Suprapubic skin (tissue), 4 donors: ENCODE data around the gene CBS. TPM values are rescaled to one million over a fixed set of nuclear protein-coding genes. Genes with fewer than 3 reads are reported as not detected.
"Not testable (repeated sequence)": the region's sequence is repeated elsewhere in the genome, so short reads cannot be mapped to it uniquely, and the experiment has no call there.

Experiments used
- DNase-seq, 2 donors: peaks; one replicate each; pipeline ENCODE4 v3.0.0-alpha.2; 2019; ENCODE audit warnings: low spot score in 2 of 2
- H3K27ac ChIP-seq: fragments of 200-600 bp; sonication (generic); one replicate; pipeline ENCODE4 v1.5.1; 2019
- H3K27me3 ChIP-seq: fragments of 200-600 bp; sonication (generic); one replicate; pipeline ENCODE4 v1.5.1; 2019
- H3K36me3 ChIP-seq: fragments of 200-600 bp; sonication (generic); one replicate; pipeline ENCODE4 v1.5.1; 2019
- H3K4me1 ChIP-seq: fragments of 200-600 bp; sonication (generic); one replicate; pipeline ENCODE4 v1.5.1; 2019
- H3K4me3 ChIP-seq: fragments of 200-600 bp; sonication (generic); one replicate; pipeline ENCODE4 v1.5.1; 2019; ENCODE audit warnings: mild to moderate bottlenecking
- H3K9me3 ChIP-seq: fragments of 200-600 bp; sonication (generic); one replicate; pipeline ENCODE4 v1.5.1; 2019
- EP300 ChIP-seq: sonication (generic); formaldehyde crosslinking; IDR thresholded peaks from one replicate; pipeline ENCODE4 v1.6.1; 2017; ENCODE audit warnings: antibody characterized with exemption
- POLR2A ChIP-seq, 2 donors: fragments of 450-650 bp; IDR thresholded peaks; one replicate each; pipeline ENCODE4 v1.6.1; 2017; ENCODE audit warnings: antibody characterized with exemption in 2 of 2, mild to moderate bottlenecking in 2 of 2, moderate library complexity in 2 of 2
- POLR2AphosphoS5 ChIP-seq, 3 donors: sonication (generic); formaldehyde crosslinking; IDR thresholded peaks; one replicate each; pipeline ENCODE4 v1.6.1; 2017; ENCODE audit warnings: antibody characterized with exemption in 3 of 3
- WGBS: methylation state at CpG from one replicate; pipeline ENCODE4 v1.1.5; 2018; 5-methylcytosine and 5-hydroxymethylcytosine counted together
- total RNA-seq, 4 donors: library from RNA; depleted of rRNA; stranded (reverse); fragments of >200 nt; gene quantifications; one replicate each; pipeline ENCODE4 v1.1.0, GENCODE V29; 2016
- TF ChIP-seq, protein P1 (sequence below), 2 donors: fragments of 200-600 bp in 1 of 2; fragments of 450-650 bp in 1 of 2; sonication (generic) in 1 of 2; IDR thresholded peaks; one replicate each; pipeline ENCODE4 v1.5.1; 2016 to 2019; ENCODE audit warnings: antibody characterized with exemption in 2 of 2, mild to moderate bottlenecking in 1 of 2, moderate library complexity in 1 of 2

Gene CBS
- total RNA-seq, 4 donors from 2014 or later, result 3.3 to 7.1 (median 6.1) TPM

DNA sequence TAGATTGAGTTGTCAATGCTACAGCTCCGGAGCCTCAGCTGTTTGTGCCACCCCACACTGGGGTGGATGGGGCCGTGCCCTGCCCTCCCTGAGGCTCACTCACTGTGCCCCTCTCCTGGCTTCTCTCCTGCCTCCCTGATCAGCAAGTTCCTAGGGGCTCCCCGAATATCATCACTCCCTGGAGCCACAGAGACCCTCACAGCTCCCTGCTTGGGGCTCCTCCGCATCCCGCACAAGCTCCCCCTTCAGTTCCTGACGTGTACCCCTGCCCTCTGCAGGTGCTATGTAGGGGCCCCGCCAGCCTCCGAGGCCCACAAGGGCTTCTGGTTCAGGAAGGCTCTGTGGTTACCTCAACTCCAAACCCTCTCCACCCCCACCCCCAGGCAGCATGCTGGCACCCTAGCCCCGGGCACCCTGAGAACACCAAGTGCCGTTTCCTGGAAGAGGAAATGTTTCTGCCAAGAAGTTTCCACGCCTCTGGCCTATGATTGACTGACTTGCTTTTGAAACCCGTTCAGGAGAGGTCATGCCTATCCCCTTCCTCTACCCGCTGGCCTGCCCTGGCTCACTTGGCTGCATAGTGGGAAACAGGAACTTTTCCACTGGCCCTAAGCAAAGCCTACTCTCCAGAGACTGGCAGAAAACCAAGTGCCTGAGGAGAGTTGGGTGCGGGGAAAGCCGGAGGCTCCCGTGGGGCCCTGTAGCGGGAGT is 30.3 kb downstream of the CBS start:
- DNase-seq, H3K4me3 ChIP-seq, H3K9me3 ChIP-seq, H3K27ac ChIP-seq, H3K27me3 ChIP-seq, H3K36me3 ChIP-seq, H3K4me1 ChIP-seq: not testable (repeated sequence)
- WGBS, result no CpG with 5 or more reads among the region's 17 CpGs

DNA sequence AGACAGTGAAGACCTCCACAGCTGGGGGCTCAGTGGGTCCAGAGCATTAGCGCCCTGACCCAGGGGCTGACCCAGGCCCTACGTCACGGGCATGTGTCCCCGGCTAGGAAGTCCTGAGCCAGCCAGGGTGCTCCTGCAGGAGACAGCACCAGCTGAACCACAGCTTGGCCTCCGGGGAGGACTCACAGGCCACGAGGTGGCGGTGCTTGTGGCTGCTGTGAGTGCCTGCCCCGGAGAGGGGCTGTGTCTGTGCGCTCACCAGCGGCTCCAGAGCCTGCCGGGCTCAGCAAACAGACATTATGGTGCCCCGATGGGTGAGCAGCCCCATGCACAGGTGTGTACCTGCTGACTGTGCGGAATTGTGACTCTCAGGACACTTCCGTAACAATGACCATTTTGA is 31.1 kb downstream of the CBS start:
- DNase-seq, H3K36me3 ChIP-seq, H3K27ac ChIP-seq, H3K4me1 ChIP-seq, H3K27me3 ChIP-seq, H3K4me3 ChIP-seq, H3K9me3 ChIP-seq: not testable (repeated sequence)
- WGBS, result no CpG with 5 or more reads among the region's 14 CpGs

DNA sequence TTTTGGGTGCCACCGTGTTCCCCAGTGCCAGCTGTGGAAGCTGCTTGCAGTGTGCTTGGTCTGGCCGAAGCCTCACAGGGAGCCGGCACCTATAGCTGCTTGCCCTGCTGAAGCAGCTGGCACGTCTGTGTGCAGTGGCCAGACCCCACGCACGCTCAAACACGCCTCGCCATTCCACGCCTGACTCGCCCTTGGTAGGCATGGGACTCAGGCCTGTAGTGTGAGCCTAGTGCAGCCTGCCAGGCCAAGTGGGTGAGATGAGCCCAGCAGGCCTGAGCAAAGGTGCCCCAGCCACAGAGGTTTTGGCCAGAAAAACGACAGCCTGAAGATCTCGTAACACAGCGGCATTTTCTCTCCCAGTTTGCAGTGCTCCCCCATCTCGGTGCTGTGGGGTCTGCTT is 32.3 kb downstream of the CBS start:
- not testable (repeated sequence) for H3K36me3 ChIP-seq, H3K27me3 ChIP-seq, H3K9me3 ChIP-seq, DNase-seq, H3K4me1 ChIP-seq, H3K27ac ChIP-seq, H3K4me3 ChIP-seq
- 100% methylated on average over 3 of the region's 14 CpGs for WGBS

DNA sequence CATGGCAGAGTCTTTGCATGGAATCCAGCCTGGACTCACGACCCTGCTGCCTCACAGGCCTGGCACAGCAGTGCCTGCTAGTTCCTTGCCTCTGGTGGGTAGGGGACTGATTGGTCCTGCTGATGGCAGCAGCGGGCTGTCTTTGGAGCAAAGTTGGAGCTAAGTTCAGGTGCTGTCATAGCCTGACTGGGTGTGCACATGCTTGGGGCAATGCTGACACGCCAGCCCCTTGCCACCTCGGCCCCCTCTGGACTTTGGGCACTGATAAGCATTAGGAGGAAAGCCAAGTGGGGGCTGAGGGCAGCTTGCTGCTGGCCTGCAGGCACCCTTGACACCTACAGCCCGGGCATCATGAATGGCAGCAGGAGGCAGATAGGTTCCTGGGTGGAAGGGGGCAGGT is 33.5 kb downstream of the CBS start:
- H3K4me3 ChIP-seq, H3K4me1 ChIP-seq, H3K27me3 ChIP-seq, H3K36me3 ChIP-seq, DNase-seq, H3K9me3 ChIP-seq, H3K27ac ChIP-seq: not testable (repeated sequence)
- 60% methylated on average over 1 of the region's 5 CpGs for WGBS

DNA sequence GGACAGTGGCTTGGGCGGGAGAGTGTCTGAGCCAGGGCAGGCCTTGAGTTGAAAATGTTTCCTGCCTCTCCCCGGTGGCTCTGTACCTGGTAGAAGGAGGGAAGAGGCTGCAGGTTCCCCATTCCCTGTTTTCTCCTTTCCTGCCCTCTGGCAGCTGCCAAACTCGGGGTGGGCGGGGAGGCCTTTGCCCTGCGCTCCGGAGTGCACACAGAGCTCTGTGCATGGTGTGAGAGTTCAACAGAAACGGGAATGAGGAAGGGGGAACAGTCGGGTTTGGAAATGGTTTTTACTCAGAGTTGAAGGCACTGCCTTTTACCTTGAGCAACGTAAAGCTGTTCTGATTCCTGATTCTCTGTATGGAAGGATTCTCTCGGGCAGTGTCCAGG is 37.0 kb downstream of the CBS start:
- H3K27me3 ChIP-seq, H3K4me3 ChIP-seq, H3K4me1 ChIP-seq, H3K36me3 ChIP-seq, H3K9me3 ChIP-seq, H3K27ac ChIP-seq, DNase-seq: not testable (repeated sequence)
- no CpG with 5 or more reads among the region's 10 CpGs for WGBS

DNA sequence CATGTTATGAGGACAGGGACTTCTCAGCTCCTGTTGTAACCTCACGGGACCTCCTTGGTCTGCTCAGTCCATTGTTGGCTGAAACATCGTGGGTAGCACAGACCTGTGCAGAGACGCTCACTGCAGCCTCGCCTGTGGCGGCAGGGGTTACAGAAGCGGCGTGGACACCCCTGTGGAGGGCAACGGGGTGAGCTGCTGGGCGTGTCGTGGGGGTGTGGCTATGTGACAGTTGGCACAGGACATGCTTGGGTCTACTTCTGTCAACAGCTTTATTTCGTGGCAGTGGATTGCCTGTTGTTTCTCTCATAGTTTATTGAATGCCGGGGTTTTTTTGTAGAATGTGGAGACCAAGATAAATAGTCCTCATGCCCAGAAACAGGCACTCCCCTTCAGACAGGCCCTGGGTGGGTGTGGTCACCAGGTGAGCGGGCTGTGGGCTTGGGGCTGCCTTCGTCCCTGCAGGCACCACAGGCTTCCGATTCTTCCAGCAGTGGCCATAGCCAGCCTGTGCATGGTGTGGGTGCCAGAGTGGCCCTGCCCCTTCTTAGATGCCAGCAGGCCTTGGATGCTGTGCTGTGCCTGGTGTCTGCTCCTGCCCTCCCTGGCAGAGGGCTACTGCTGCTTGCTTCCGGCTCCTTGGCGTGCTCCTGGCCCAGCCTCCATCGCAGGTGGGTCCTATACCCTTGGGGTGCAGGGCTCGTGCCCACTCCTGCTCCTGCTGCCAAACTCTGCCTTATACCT is 37.5 kb downstream of the CBS start:
- DNase-seq, H3K4me1 ChIP-seq, H3K27me3 ChIP-seq, H3K9me3 ChIP-seq, H3K36me3 ChIP-seq, H3K27ac ChIP-seq, H3K4me3 ChIP-seq: not testable (repeated sequence)
- no CpG with 5 or more reads among the region's 19 CpGs for WGBS

DNA sequence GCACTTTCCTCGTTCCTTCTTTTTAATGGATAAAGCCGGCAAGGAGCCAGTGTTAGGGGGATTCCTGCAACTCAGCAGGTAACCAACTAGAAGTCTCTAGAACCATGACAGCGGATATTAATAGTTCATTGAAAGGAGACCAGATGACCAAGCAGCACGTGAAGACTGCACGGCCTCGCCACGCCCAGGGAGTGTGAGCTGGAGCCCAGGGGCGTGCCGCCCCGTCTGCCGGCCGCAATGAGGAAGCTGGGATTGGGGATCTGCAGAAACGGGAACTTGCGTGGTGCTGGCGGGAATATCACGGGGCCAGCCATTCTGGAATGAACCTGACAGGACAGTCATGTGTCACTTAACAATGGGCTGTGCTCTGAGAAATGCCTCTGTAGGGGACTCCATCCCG is 38.7 kb downstream of the CBS start:
- H3K36me3 ChIP-seq, result peaks cover 17% of the 10 kb centered on the region
- not testable (repeated sequence) for DNase-seq, H3K9me3 ChIP-seq, H3K27me3 ChIP-seq, H3K27ac ChIP-seq, H3K4me3 ChIP-seq, H3K4me1 ChIP-seq
- WGBS, result no CpG with 5 or more reads among the region's 17 CpGs

DNA sequence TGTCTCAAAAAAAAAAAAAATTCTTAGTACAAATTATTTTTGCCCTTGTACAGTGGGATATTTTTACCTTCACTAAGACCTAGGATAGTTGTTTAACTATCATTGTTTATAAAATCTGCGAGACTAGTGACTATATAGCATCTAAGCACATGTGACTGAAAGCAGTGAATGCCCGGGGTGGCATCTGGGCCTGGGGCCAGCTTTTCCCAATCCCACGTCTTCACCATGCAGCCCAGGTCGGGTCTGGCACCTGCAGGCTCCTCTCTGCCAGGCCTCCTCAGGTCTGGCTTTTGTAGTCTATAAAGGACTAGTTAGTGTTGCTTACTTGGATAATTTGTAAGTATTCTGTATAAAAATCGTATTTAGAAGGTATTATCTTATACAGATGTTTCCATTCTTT is 40.8 kb downstream of the CBS start:
- Histone ChIP-seq H3K9me3 (no peaks in the 10 kb centered on the region), H3K4me3 (no peak overlapping the region), H3K27ac (no peak overlapping the region), H3K36me3 (peaks cover 37% of the 10 kb centered on the region), H3K4me1 (no peaks in the 10 kb centered on the region), H3K27me3 (no peaks in the 10 kb centered on the region)
- TF ChIP-seq, protein P1, sequence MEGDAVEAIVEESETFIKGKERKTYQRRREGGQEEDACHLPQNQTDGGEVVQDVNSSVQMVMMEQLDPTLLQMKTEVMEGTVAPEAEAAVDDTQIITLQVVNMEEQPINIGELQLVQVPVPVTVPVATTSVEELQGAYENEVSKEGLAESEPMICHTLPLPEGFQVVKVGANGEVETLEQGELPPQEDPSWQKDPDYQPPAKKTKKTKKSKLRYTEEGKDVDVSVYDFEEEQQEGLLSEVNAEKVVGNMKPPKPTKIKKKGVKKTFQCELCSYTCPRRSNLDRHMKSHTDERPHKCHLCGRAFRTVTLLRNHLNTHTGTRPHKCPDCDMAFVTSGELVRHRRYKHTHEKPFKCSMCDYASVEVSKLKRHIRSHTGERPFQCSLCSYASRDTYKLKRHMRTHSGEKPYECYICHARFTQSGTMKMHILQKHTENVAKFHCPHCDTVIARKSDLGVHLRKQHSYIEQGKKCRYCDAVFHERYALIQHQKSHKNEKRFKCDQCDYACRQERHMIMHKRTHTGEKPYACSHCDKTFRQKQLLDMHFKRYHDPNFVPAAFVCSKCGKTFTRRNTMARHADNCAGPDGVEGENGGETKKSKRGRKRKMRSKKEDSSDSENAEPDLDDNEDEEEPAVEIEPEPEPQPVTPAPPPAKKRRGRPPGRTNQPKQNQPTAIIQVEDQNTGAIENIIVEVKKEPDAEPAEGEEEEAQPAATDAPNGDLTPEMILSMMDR (IDR thresholded peaks at IDR 0.05), result no peak
- no peak for TF ChIP-seq POLR2AphosphoS5 (IDR thresholded peaks at IDR 0.05)
- no peak for TF ChIP-seq EP300
- no peak for TF ChIP-seq POLR2A (IDR thresholded peaks at IDR 0.05)
- DNase-seq, result no peak
- WGBS, result 71% methylated on average over 5 of the region's 5 CpGs

DNA sequence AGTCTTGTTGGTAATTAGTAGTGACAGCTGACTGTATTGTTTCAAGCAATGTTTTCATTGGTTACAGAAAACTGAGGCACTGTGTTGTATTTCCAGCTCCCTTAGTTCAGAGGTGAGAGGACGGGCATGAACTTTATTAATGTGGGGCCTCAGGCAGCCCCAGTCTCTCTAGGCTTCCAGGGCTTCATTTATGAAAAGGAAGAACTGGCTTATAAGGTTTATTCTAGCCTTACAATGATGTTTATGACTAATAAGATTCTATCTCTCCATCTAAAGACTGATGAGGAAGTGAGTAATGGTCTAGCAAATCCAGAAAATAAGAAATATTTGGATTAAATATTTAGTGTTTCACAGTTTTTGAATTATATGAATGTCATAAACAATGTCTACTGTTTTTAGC is 41.5 kb downstream of the CBS start:
- Histone ChIP-seq H3K4me3 (no peak overlapping the region), H3K27ac (no peak overlapping the region), H3K9me3 (no peaks in the 10 kb centered on the region), H3K4me1 (no peaks in the 10 kb centered on the region), H3K36me3 (peaks cover 43% of the 10 kb centered on the region), H3K27me3 (no peaks in the 10 kb centered on the region)
- TF ChIP-seq, protein P1 (IDR thresholded peaks at IDR 0.05), result no peak
- TF ChIP-seq POLR2AphosphoS5 (IDR thresholded peaks at IDR 0.05) (no peak), EP300 (no peak), POLR2A (IDR thresholded peaks at IDR 0.05) (no peak)
- 96% methylated on average over 1 of the region's 1 CpG for WGBS
- DNase-seq, result no peak
